ENCODE results near the gene NEURL2.

DNA sequence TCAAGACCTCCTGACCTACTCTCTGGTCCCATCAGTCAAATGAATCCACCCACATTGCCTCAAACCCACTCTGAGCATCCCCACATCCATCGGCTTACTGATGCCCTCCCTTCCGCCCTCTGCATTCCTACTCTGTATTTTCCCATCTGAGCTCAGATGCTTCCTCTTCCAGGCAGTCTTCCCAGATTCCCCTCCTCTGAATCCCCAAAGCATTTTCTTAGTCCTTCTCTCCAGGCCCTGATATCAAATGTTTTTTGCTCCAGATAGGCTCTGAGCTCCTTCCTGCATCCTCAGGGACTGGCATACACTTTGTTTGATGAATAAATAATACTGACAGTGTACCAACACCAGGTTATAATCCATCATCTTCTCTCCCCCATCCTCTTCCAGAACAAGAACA, 17.1 kb upstream of the NEURL2 start:
- no peak for TF ChIP-seq CTCF (optimal IDR thresholded peaks at IDR 0.05 in 1 of 3, IDR thresholded peaks at IDR 0.05 in 1 of 3, conservative IDR thresholded peaks at IDR 0.05 in 1 of 3; ENCODE audit: extremely low read depth in 1 of 3, insufficient read depth in 2 of 3, low read length in 3 of 3)
- TF ChIP-seq EZH2 (IDR thresholded peaks at IDR 0.05; ENCODE audit: low read length): no peak
